ENCODE data around the gene ANO8.

The ANO8 gene

DNA sequence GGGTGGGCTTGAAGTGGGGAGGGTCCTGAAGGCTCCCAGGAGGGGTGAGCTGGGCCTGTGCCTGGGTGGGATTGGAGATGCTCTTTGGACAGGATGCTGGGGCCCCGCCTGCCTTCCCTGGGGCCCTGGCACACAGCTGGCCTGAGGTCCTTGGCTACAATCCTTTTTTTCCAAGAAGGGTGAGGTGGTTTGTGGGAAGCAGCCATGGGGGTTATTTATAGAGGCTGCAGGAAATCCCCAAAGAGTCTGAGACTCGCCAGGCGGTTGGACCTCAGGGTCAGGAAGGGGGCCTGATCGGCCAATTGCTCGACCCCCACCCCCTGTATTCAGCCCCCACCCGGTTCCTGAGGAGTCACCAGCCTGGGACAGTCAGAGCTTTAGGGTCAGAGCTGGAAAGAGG is 12.7 kb upstream of the ANO8 start:
- no peak for DNase-seq

- peak; percentile 33 for DNase-seq
Observed at GRCh38 chr19:17346109-17346671, 11.5 kb upstream of the ANO8 start.

DNA sequence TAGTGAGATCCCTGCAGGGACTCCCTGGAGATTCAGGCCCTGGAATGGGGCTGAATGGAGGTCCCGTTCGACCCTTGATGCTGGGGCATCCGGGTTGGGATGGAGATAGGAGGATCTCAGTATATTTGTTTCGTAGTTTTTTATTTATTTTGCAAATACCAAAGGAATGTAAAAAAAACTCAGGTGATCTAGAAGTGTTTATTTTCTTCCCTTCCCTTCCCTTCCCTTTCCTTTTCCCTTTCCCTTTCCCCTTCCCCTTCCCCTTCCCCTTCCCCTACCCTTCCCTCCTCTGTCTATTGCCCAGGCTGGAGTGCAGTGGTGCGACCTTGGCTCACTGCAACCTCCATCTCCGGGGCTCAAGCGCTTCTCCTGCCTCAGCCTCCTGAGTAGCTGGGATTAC is 7.2 kb upstream of the ANO8 start:
- no peak for DNase-seq

DNA sequence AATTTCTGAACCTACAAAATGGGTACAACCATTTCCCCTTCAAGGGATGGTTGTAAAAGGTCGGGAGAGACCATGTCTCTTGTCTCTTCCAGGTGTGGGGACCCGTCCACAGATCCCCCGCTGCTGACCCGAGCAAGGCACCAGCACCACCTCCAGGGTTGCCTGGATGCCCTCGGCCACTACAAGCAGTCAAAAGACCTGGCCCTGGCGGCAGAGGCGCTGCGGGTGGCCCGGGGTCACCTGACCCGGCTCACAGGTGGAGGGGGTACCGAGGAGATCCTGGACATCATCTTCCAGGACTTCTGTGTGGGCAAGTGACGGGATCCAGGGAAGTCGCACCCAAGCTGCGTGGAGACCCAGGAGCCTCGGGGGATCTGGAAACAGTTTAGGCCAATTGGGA is 6.7 kb upstream of the ANO8 start:
- no peak for DNase-seq

DNA sequence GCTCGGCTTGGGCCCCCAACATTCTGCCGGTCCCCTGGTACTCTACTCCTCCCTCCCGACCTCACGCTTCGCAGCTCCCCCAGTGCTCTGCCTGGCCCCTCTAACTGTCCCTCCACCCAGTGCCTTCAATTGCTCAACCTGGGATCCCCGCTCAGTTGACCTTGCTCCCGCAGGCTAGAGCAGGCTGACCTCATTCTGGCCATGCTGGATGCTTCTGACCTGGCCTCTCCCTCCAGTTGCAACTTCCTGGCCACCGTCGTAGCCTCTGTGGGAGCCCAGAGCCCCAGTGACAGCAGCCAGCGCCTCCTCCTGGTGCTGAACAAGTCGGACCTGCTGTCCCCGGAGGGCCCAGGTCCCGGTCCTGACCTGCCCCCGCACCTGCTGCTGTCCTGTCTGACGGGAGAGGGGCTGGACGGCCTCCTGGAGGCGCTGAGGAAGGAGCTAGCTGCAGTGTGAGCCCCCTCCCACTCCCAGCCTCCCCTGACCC is 6.3 kb upstream of the ANO8 start:
- no peak for DNase-seq

GRCh38 chr19:17340302-17340870 is 5.7 kb upstream of the ANO8 start:
- no peak for DNase-seq

DNA sequence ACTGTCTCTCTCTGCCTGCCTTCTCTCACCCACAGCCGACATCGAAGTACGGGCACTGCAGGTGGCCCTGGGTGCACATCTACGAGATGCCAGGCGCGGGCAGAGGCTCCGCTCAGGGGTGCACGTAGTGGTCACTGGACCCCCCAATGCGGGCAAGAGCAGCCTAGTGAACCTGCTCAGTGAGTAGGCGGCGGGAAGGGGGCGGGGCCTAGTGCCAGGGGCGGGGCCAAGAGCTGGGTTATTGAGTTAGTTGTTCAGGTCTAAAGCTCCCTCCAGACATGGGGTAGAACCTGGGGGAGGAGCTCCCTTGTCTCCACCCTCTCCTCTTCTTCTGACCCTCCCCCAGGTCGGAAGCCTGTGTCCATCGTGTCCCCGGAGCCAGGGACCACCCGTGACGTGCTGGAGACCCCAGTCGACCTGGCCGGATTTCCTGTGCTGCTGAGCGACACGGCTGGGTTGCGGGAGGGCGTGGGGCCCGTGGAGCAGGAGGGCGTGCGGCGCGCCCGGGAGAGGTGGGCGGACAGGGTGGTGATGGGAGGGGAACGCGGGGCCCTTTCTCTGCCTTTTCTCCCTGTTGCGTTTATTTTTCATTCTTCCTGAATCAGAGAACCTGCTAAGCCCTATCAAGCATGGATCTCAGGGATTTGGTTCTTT is 4.6 kb upstream of the ANO8 start:
- no peak for DNase-seq

DNA sequence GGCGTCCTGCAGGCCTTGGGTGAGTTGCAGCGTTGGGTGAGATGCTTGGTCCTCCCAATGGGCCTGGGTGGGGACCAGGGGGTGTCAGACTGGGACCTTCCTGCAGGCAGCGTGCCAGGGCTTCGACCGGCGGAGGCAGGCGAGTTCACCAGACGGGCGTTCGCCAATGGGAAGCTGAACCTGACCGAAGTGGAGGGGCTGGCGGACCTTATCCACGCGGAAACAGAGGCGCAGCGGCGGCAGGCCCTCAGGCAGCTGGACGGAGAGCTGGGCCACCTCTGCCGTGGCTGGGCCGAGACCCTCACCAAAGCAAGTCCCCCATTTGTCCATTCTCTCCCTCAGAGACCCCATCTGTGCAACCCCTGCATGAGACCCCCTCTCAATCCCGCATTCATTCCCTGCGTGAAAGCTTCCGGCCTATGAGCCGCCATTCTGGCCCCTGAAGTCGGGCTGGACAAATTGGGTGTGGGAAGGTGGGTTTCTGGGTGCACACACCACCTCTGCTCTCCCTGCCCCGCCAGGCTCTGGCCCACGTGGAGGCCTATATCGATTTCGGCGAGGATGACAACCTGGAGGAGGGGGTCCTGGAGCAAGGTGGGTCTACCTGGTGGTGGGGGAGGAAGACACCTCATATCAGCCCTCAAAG is 3.9 kb upstream of the ANO8 start:
- no peak for DNase-seq

- DNase-seq = no peak
Observed at GRCh38 chr19:17337675-17338432, 3.2 kb upstream of the ANO8 start.

DNA sequence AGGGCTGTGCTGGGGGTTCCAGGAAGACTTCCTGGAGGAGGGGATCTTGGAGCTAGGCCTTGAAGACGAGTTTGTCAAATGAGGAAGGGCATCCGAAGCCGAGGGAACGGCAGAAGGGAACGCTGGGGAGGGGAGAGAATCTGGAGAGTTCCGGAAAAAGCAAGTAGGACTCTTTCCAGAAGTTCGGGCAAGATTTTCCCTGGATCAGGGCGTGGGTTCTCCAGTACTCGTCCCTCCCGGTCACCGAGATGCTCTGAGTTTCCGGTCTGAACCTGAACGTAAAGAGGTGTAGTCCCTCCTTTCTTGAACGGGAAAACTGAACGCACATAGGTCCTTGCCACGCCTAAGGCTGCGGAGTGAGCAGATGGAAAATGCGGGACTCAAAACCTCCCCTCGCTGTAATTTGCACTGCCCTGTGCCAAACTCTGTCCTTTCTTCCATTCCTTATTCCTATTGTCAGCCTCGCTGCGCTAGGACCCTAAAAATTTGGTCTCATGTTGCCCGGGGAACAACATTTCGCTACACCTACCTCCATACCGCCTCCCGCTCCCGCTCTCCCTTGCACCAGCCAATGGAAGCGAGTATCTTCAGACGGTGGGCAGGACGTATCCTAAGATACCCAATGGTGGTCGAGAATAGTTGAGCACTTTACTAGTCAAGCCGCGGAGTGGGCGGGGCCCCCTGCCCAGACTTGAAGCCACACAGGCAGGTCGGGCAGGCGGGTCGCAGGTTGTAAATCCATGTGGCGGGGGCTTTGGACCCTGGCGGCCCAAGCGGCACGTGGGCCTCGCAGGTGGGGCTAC is 2.4 kb upstream of the ANO8 start, which contains the start of gene GTPBP3:
TSS of gene GTPBP3 (plus strand) at position 682 of the 803 bp plus-strand sequence. CDS start at position 741, 59 bp downstream.
- peak; percentile 97 for DNase-seq

GRCh38 chr19:17335575-17335974 is 920 bp upstream of the ANO8 start:
- no peak for DNase-seq

DNA sequence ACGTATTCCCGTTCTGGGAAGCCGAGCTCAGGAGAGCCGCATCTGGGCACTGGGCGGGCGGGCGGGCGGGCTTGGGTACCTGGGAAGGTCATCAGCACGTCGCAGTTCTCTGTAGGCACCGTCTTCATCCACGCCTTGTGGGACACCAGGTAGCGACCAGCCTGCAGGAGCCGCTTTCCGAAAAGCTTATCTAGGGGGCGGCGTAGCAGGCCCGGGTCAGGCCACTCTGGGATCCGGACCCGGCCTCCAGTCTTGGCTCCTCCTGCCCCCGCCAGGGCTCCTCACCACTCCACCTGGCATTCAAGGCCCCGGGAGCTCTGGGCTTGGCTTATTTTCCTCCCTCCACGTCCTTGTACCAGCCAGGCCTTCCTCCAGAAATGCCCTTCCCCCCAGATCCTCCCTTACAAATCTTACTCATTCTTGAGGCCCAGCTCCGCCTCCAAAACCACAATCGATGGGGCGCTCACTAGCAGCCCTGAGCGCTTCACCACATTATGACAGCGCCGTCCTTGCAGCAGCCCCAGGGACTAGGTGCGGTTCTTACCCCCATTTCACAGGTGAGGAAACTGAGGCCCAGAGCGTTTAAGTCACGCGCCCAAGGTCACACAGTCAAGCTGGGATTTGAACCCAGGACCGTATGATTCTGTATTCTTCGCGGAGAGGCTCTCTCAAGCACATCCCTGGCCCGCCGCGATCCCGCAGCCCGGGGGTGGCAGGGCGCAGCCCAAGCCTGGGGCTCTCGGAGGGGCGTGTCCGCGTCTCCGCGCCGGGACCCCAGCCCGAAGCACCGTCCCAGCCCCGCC is 843 bp downstream of the ANO8 start:
- DNase-seq = no peak

GRCh38 chr19:17332677-17333581 is 1.7 kb downstream of the ANO8 start:
- peak; percentile 61 for DNase-seq

DNA sequence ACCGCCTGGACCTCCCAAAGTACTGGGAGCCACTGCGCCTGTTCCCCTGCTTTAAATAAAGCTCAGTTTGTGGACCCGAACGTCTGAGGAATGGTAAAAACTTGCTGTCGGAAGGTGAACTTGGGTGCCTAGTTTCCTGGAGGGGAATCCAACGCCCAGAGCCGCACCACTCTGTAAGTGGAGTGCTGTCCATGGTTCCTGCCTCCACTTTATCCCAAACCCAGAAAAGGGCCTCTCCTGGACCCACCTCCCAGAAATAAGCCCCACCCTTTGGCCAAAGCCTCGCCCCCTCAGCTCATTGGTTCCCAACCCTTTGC is 2.3 kb downstream of the ANO8 start:
- DNase-seq = no peak

- DNase-seq = no peak
Observed at GRCh38 chr19:17331045-17331558, 3.6 kb downstream of the ANO8 start.

DNA sequence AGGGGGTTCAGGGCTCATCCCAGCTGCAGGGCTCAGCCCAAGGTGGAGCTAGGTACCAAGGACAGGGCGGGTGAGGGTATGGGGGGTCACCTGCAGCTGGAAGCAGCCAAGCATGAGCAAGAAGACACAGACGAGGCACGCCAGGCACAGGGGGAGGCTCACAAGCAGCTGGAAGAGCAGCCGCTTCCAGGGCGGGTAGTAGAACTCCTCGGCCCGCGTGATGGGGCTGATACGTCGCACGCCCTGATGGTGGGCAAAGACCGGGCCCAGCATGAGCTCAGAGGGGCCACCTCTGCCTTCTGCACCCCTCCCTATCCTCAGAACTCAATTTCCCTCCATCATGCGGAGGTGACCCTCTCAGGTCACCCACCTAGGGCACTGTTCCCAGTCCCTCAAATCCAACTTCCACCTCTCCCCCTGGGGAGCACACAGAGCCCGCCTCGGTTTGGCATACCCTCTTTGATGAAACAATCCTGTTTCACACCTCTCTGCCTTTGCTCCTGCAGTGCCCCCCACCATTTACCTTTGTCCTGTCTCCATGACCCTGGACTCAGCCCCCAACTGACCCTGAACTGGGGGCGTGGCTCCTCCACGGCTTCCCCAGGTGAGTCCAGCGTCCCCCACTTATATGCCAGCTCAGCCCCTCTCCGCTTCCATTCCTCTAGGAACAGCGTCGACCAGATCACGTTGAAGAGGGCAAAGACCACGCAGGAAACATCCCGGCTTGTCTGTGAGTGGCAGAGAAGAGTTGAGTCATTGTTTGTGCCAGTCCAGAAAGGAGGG is 4.2 kb downstream of the ANO8 start:
- no peak for DNase-seq

- no peak for DNase-seq
Observed at GRCh38 chr19:17329366-17330261, 5.0 kb downstream of the ANO8 start.

All from DMS153 (cell line).